AG04450 (cell line): ENCODE results near the gene TTC38. TPM values are rescaled to one million over a fixed set of nuclear protein-coding genes. Genes with fewer than 3 reads are reported as not detected.

Experiments
- CTCF ChIA-PET: fragments of 300-600, 350-600 bp; formaldehyde crosslinking; extraction: SDS; loops from one replicate; lab custom pipeline; 2022; ENCODE audit warnings: antibody characterized with exemption, inconsistent platforms; lab: Charles Lee
- POLR2A ChIA-PET: fragments of 350-600 bp; formaldehyde crosslinking; extraction: SDS; loops from one replicate; lab custom pipeline; 2021; ENCODE audit warnings: antibody characterized with exemption, inconsistent platforms; lab: Yijun Ruan, JAX
- DNase-seq: peaks from one replicate; pipeline ENCODE4 v3.0.0-alpha.2; 2011; ENCODE audit warnings: low read depth, low spot score
- H3K27ac ChIP-seq: one replicate; pipeline ENCODE4 v1.5.1; 2012; ENCODE audit warnings: low read depth, low read length, control low read depth
- H3K27me3 ChIP-seq: one replicate; pipeline ENCODE4 v1.6.0; 2012; ENCODE audit warnings: low read length; ENCODE audit not compliant: control insufficient read depth, insufficient read depth
- H3K4me3 ChIP-seq: 2 replicates; pipeline ENCODE4 v1.5.1; 2011; ENCODE audit warnings: mild to moderate bottlenecking, low read depth, low read length, control low read depth
- H3K9me3 ChIP-seq: 2 replicates; pipeline ENCODE4 v1.5.1; 2012; ENCODE audit warnings: low read length; ENCODE audit not compliant: control insufficient read depth, insufficient read depth
- polyA plus RNA-seq: library from polyadenylated mRNA; depleted of rRNA; stranded (reverse); fragments of >200 nt; gene quantifications from 2 replicates; pipeline ENCODE4 v1.2.3, GENCODE V29; 2011
- TF ChIP-seq, protein P1 (sequence below): IDR thresholded peaks from 2 replicates; pipeline ENCODE4 v1.5.1; 2011; ENCODE audit warnings: low read depth, low read length, control low read depth, inconsistent platforms

TTC38 gene
- polyA plus RNA-seq, 1 experiment: 23.7 TPM

DNA sequence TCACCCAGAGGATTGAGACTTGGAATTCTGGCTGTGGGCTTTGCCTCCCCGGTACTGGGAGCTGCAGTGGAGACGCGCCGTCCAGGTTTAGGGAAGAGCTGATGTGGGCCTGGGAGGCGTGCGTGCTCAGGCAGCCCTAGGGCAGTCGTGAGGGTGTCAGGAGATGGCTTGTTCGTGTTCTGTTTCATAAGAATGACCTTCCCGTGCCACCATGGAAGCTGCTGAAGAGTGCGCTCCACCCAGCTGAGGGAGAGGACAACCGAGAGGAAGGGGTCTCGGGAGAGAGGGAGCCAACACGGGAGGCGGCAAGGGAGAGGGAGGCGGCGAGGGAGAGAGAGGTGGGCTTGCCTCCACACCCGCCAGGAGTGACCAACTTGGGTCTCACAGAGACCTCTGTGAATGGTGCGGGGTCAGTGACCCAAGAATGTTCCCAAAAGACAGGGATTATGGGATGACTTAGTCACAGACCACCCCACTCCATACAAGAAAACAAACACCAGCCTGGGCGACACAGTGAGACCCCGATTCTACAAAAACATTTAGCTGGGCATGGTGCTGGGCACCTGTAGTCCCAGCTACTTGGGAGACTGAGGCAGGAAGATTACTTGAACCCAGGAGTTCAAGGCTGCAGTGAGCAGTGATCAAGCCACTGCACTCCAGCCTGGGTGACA is 53.0 kb downstream of the TTC38 start:
- no peak overlapping the region for H3K4me3 ChIP-seq
- no peak overlapping the region for H3K27ac ChIP-seq
- DNase-seq: no peak
- H3K27me3 ChIP-seq: no peaks in the 10 kb centered on the region
- ChIA-PET CTCF (no interaction called here), POLR2A (no interaction called here)
- H3K9me3 ChIP-seq: no peaks in the 10 kb centered on the region; the same call in 1 of the 2 replicates
- TF ChIP-seq, protein P1, sequence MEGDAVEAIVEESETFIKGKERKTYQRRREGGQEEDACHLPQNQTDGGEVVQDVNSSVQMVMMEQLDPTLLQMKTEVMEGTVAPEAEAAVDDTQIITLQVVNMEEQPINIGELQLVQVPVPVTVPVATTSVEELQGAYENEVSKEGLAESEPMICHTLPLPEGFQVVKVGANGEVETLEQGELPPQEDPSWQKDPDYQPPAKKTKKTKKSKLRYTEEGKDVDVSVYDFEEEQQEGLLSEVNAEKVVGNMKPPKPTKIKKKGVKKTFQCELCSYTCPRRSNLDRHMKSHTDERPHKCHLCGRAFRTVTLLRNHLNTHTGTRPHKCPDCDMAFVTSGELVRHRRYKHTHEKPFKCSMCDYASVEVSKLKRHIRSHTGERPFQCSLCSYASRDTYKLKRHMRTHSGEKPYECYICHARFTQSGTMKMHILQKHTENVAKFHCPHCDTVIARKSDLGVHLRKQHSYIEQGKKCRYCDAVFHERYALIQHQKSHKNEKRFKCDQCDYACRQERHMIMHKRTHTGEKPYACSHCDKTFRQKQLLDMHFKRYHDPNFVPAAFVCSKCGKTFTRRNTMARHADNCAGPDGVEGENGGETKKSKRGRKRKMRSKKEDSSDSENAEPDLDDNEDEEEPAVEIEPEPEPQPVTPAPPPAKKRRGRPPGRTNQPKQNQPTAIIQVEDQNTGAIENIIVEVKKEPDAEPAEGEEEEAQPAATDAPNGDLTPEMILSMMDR: no peak

DNA sequence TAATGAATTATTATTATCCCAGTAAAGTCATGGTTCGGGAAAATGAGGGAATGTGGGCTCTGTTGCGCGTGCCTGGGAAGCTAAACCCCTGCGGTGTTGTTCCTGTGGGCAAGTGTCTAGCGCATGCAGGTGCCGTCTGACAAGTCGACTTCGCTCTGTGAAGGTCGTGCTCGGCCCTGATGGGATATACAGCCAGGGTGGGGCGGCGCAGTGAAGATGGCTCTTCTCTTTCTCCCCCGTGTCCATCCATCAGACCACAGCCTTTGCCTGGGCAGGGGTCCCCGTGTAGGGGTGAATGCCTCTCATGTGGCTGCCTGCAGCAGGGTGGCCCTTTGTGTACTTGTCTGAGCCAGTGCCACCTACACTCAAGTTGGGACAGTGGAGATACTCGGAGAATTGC is 54.9 kb downstream of the TTC38 start:
- CTCF ChIA-PET: no interaction called here

DNA sequence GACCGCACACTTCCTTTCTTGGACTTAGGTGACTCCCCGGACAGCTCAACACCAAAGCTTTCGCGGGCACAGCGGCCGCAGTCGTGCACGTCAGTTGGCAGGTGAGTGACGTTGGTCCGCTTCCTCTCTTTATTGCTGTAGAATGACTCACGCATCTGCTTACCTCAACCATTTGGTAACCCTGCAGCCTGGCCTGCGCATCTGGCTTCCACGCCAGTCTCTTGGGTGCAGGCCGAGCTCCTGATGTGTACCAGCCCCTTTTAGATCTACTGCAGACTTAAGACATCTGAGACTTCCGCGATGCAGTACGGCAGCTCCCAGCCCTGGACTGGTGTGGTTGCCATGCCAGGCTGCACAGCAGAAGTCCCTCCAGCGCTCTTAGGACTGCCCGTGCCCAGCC is 55.4 kb downstream of the TTC38 start:
- ChIA-PET CTCF (no interaction called here), POLR2A (no interaction called here)
- Histone ChIP-seq H3K4me3 (no peak overlapping the region), H3K27me3 (no peaks in the 10 kb centered on the region), H3K27ac (no peak overlapping the region), H3K9me3 (no peaks in the 10 kb centered on the region; the same call in 1 of the 2 replicates)
- no peak for DNase-seq
- TF ChIP-seq, protein P1: no peak

More for the DNA sequence above, 54.9 kb downstream of the TTC38 start:
- DNase-seq: no peak
- Histone ChIP-seq H3K27me3 (no peaks in the 10 kb centered on the region), H3K4me3 (no peak overlapping the region), H3K9me3 (no peaks in the 10 kb centered on the region; the same call in 1 of the 2 replicates), H3K27ac (no peak overlapping the region)
- TF ChIP-seq, protein P1: no peak
- POLR2A ChIA-PET: no interaction called here

DNA sequence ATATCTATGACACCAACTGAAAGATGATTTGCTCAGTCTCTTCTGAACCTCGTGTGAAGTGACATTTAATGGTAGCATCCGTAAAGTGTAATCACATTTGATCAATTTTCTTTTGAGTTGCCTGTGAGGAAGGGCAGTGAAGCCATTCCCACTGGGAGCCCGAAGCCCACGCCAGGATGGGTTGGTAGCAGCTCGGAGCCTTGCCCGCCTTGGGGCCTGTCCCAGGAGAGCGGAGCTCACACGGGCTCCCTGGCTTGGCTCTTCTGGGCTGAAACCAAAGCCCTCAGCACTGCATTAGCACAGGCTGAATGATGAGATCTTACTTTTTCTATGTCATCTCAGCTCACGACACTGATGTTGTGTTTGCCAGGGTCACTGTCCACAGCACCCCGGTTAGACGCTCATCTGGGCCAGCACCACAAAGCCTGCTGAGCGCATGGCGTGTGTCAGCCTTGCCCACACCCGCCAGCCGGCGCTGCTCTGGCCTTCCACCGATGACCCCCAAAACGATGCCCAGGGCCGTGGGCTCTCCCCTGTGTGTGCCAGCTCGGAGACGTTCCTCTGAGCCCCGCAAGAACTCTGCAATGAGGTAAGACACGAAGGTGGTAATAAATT is 58.4 kb downstream of the TTC38 start:
- no peak overlapping the region for H3K4me3 ChIP-seq
- CTCF ChIA-PET: interaction anchor here (1.4 kb wide), 1 partner anchor 203 kb away, joined by 3 read pairs; no protein-coding TSS in a partner anchor
- DNase-seq: no peak

More for the DNA sequence above, 58.4 kb downstream of the TTC38 start:
- POLR2A ChIA-PET: no interaction called here
- H3K27me3 ChIP-seq: no peaks in the 10 kb centered on the region
- TF ChIP-seq, protein P1: no peak
- H3K9me3 ChIP-seq: no peaks in the 10 kb centered on the region; the same call in 1 of the 2 replicates
- H3K27ac ChIP-seq: no peak overlapping the region
